Measurements from ENCODE around the gene ABHD8.
"Not testable (repeated sequence)": the region's sequence is repeated elsewhere in the genome, so short reads cannot be mapped to it uniquely, and the experiment has no call there.

Gene ABHD8

GRCh38 chr19:17304386-17305215, 1.4 kb upstream of the ABHD8 start:
- DNase-seq (ENCODE audit: insufficient read length): no peak
- FAIRE-seq: peak; percentile 36
- TF ChIP-seq TAF1 (IDR thresholded peaks at IDR 0.05; ENCODE audit: borderline replicate concordance, low read depth, low read length): no peak
- no peak for TF ChIP-seq POLR2AphosphoS5 (IDR thresholded peaks at IDR 0.05; ENCODE audit: low read depth, low read length)
- TF ChIP-seq POLR2A (IDR thresholded peaks at IDR 0.05; ENCODE audit: low read depth, low read length): no peak

GRCh38 chr19:17303940-17304267, 679 bp upstream of the ABHD8 start:
- DNase-seq (ENCODE audit: insufficient read length) (no peak), FAIRE-seq (no peak)
- no peak for TF ChIP-seq TAF1 (IDR thresholded peaks at IDR 0.05; ENCODE audit: borderline replicate concordance, low read depth, low read length)
- no peak for TF ChIP-seq POLR2AphosphoS5 (IDR thresholded peaks at IDR 0.05; ENCODE audit: low read depth, low read length)
- TF ChIP-seq POLR2A (IDR thresholded peaks at IDR 0.05; ENCODE audit: low read depth, low read length): no peak

- DNase-seq (ENCODE audit: insufficient read length) (no peak), FAIRE-seq (peak; percentile 48)
- no peak for TF ChIP-seq POLR2A (IDR thresholded peaks at IDR 0.05; ENCODE audit: low read depth, low read length)
- no peak for TF ChIP-seq POLR2AphosphoS5 (IDR thresholded peaks at IDR 0.05; ENCODE audit: low read depth, low read length)
- no peak for TF ChIP-seq TAF1 (IDR thresholded peaks at IDR 0.05; ENCODE audit: borderline replicate concordance, low read depth, low read length)
These were observed 646 bp downstream of the ABHD8 start for GRCh38 chr19:17302391-17303166.

- FAIRE-seq (no peak), DNase-seq (ENCODE audit: insufficient read length) (no peak)
- TF ChIP-seq TAF1 (IDR thresholded peaks at IDR 0.05; ENCODE audit: borderline replicate concordance, low read depth, low read length): no peak
- no peak for TF ChIP-seq POLR2A (IDR thresholded peaks at IDR 0.05; ENCODE audit: low read depth, low read length)
- TF ChIP-seq POLR2AphosphoS5 (IDR thresholded peaks at IDR 0.05; ENCODE audit: low read depth, low read length): no peak
These were observed 2.1 kb downstream of the ABHD8 start for GRCh38 chr19:17300992-17301619.

- FAIRE-seq: no peak
- TF ChIP-seq TAF1 (IDR thresholded peaks at IDR 0.05; ENCODE audit: borderline replicate concordance, low read depth, low read length): no peak
- no peak for TF ChIP-seq POLR2A (IDR thresholded peaks at IDR 0.05; ENCODE audit: low read depth, low read length)
- no peak for TF ChIP-seq POLR2AphosphoS5 (IDR thresholded peaks at IDR 0.05; ENCODE audit: low read depth, low read length)
These were observed 6.2 kb downstream of the ABHD8 start for GRCh38 chr19:17296976-17297375.

GRCh38 chr19:17296273-17296672, 7.0 kb downstream of the ABHD8 start:
- no peak for DNase-seq (ENCODE audit: insufficient read length)
- FAIRE-seq: no peak
- TF ChIP-seq POLR2AphosphoS5 (IDR thresholded peaks at IDR 0.05; ENCODE audit: low read depth, low read length): no peak
- no peak for TF ChIP-seq POLR2A (IDR thresholded peaks at IDR 0.05; ENCODE audit: low read depth, low read length)
- no peak for TF ChIP-seq TAF1 (IDR thresholded peaks at IDR 0.05; ENCODE audit: borderline replicate concordance, low read depth, low read length)

More at GRCh38 chr19:17296976-17297375, 6.2 kb downstream of the ABHD8 start:
- no peak for DNase-seq (ENCODE audit: insufficient read length)

- not testable (repeated sequence) for DNase-seq (ENCODE audit: insufficient read length); FAIRE-seq
These were observed 7.7 kb downstream of the ABHD8 start for GRCh38 chr19:17295551-17295950.

GRCh38 chr19:17294051-17294891, 9.0 kb downstream of the ABHD8 start:
- TF ChIP-seq POLR2A (IDR thresholded peaks at IDR 0.05; ENCODE audit: low read depth, low read length): no peak
- no peak for TF ChIP-seq TAF1 (IDR thresholded peaks at IDR 0.05; ENCODE audit: borderline replicate concordance, low read depth, low read length)
- TF ChIP-seq POLR2AphosphoS5 (IDR thresholded peaks at IDR 0.05; ENCODE audit: low read depth, low read length): no peak
- FAIRE-seq (peak; percentile 71), DNase-seq (ENCODE audit: insufficient read length) (peak; percentile 65)

- TF ChIP-seq POLR2AphosphoS5 (IDR thresholded peaks at IDR 0.05; ENCODE audit: low read depth, low read length): no peak
- no peak for TF ChIP-seq TAF1 (IDR thresholded peaks at IDR 0.05; ENCODE audit: borderline replicate concordance, low read depth, low read length)
- no peak for TF ChIP-seq POLR2A (IDR thresholded peaks at IDR 0.05; ENCODE audit: low read depth, low read length)
- DNase-seq (ENCODE audit: insufficient read length) (no peak), FAIRE-seq (no peak)
These were observed 9.6 kb downstream of the ABHD8 start for GRCh38 chr19:17293605-17294004.

GRCh38 chr19:17292301-17293074, 10.7 kb downstream of the ABHD8 start:
- TF ChIP-seq POLR2A (IDR thresholded peaks at IDR 0.05; ENCODE audit: low read depth, low read length) (peak; percentile 64; the same call in 1 of the 2 replicates), TAF1 (IDR thresholded peaks at IDR 0.05; ENCODE audit: borderline replicate concordance, low read depth, low read length) (no peak), POLR2AphosphoS5 (IDR thresholded peaks at IDR 0.05; ENCODE audit: low read depth, low read length) (0 out of 2 replicates have a peak, but pooled peaks have one; percentile 19)
- FAIRE-seq (peak; percentile 97), DNase-seq (ENCODE audit: insufficient read length) (peak; percentile 98)

All from GM12892 (cell line).